HG03095 (cell line): ENCODE results near the gene SYNM.
A peak's percentile ranks its signal among the peaks of the same experiment; 100 is the strongest.

Experiments
- ATAC-seq: cut with Tn5 transposase; IDR thresholded peaks from one replicate; pipeline ENCODE4 v1.9.1; 2021; ENCODE audit warnings: moderate library complexity; ENCODE audit not compliant: unreplicated experiment

The SYNM gene

GRCh38 chr15:99082798-99083197 lies 22.1 kb upstream of the SYNM start:
- ATAC-seq: no peak

GRCh38 chr15:99084965-99085364 lies 19.9 kb upstream of the SYNM start:
- no peak for ATAC-seq

- ATAC-seq: no peak
Measured at GRCh38 chr15:99085413-99086326, 19.2 kb upstream of the SYNM start.

GRCh38 chr15:99086327-99086667 lies 18.6 kb upstream of the SYNM start:
- ATAC-seq: no peak

GRCh38 chr15:99087405-99087943 lies 17.4 kb upstream of the SYNM start:
- ATAC-seq: no peak

- ATAC-seq: peak; percentile 100
Measured at GRCh38 chr15:99090011-99090699, 14.7 kb upstream of the SYNM start.

- ATAC-seq: no peak
Measured at GRCh38 chr15:99090938-99091337, 13.9 kb upstream of the SYNM start.

- no peak for ATAC-seq
Measured at GRCh38 chr15:99092554-99093172, 12.2 kb upstream of the SYNM start.

- ATAC-seq: no peak
Measured at GRCh38 chr15:99095626-99096025, 9.3 kb upstream of the SYNM start.

- no peak for ATAC-seq
Measured at GRCh38 chr15:99096173-99096893, 8.5 kb upstream of the SYNM start.

- no peak for ATAC-seq
Measured at GRCh38 chr15:99096894-99097426, 7.9 kb upstream of the SYNM start.

- no peak for ATAC-seq
Measured at GRCh38 chr15:99097441-99098410, 7.2 kb upstream of the SYNM start.

- no peak for ATAC-seq
Measured at GRCh38 chr15:99098426-99098825, 6.5 kb upstream of the SYNM start.

GRCh38 chr15:99098991-99099390 lies 5.9 kb upstream of the SYNM start:
- no peak for ATAC-seq

GRCh38 chr15:99099661-99100060 lies 5.2 kb upstream of the SYNM start:
- ATAC-seq: no peak

GRCh38 chr15:99100245-99101173 lies 4.4 kb upstream of the SYNM start:
- peak; percentile 33 for ATAC-seq

- ATAC-seq: no peak
Measured at GRCh38 chr15:99101501-99101900, 3.4 kb upstream of the SYNM start.
